Activated CD8-positive, alpha-beta T cell treated with anti-CD3 and anti-CD28 coated beads for 36 hours (primary cell): ENCODE measurements around the gene TNNT3. TPM values are rescaled to one million over a fixed set of nuclear protein-coding genes. Genes with fewer than 3 reads are reported as not detected.

ENCODE experiments used
- ATAC-seq: fragments of 200-7000 bp; cut with Tn5 transposase; one replicate; pipeline ENCODE4 v1.10.0; 2021; ENCODE audit warnings: mild to moderate bottlenecking, moderate library complexity
- CTCF ChIA-PET: fragments of 350-600 bp; sonication (Branson Sonifier 250); formaldehyde crosslinking; loops from one replicate; lab custom pipeline; 2021; ENCODE audit warnings: antibody characterized with exemption; lab: Charles Lee
- POLR2A ChIA-PET: fragments of 350-600 bp; sonication (Branson Sonifier 250); formaldehyde crosslinking; loops from one replicate; lab custom pipeline; 2021; ENCODE audit warnings: antibody characterized with exemption; lab: Charles Lee
- DNase-seq: peaks from one replicate; pipeline ENCODE4 v3.0.0-alpha.2; 2020
- H3K27ac Mint-ChIP-seq: one replicate; pipeline ENCODE4 v1.8.0; 2021; ENCODE audit warnings: mild to moderate bottlenecking, mixed read lengths
- H3K27me3 Mint-ChIP-seq: one replicate; pipeline ENCODE4 v1.8.0; 2021; ENCODE audit warnings: mixed read lengths
- H3K36me3 Mint-ChIP-seq: one replicate; pipeline ENCODE4 v1.8.0; 2021; ENCODE audit warnings: low read depth, mixed read lengths
- H3K4me1 Mint-ChIP-seq: one replicate; pipeline ENCODE4 v1.8.0; 2021; ENCODE audit warnings: low read depth, mixed read lengths
- H3K4me3 Mint-ChIP-seq: one replicate; pipeline ENCODE4 v1.8.0; 2021; ENCODE audit warnings: mild to moderate bottlenecking, moderate library complexity, mixed read lengths
- H3K9me3 Mint-ChIP-seq: one replicate; pipeline ENCODE4 v1.8.0; 2021; ENCODE audit warnings: mixed read lengths
- CTCF ChIP-seq: fragments of 200-600 bp; IDR thresholded peaks from one replicate; pipeline ENCODE4 v1.8.0; 2022; ENCODE audit warnings: antibody characterized with exemption, mild to moderate bottlenecking
- intact Hi-C: fragments of 100-400 bp; cut with micrococcal nuclease; formaldehyde crosslinking; loops from one replicate; pipeline ENCODE4 v1.10.0; 2022
- microRNA-seq: library from miRNA; unstranded; fragments of <30 nt; microRNA quantifications from one replicate; pipeline ENCODE4 v1.2.0, GENCODE V29; 2022; ENCODE audit warnings: borderline microRNAs expressed, borderline replicate concordance
- total RNA-seq, 2 experiments: library from RNA; stranded (reverse); gene quantifications; one replicate each; pipeline ENCODE4 v1.2.3, GENCODE V29; 2021

TNNT3 gene
- total RNA-seq, 2 experiments from 2014 or later, result 4.9 to 5.4 TPM

GRCh38 chr11:1982873-1983600, 63.5 kb downstream of the TNNT3 start:
- Mint-ChIP-seq H3K36me3 (no peaks in the 10 kb centered on the region), H3K9me3 (no peaks in the 10 kb centered on the region), H3K4me3 (no peak overlapping the region), H3K27me3 (no peaks in the 10 kb centered on the region), H3K4me1 (no peaks in the 10 kb centered on the region), H3K27ac (no peak overlapping the region)
- ChIA-PET POLR2A (no interaction called here), CTCF (no interaction called here)
- ATAC-seq (no peak), DNase-seq (no peak)
- intact Hi-C loops, result no loop called here
- TF ChIP-seq CTCF, result no peak

DNA sequence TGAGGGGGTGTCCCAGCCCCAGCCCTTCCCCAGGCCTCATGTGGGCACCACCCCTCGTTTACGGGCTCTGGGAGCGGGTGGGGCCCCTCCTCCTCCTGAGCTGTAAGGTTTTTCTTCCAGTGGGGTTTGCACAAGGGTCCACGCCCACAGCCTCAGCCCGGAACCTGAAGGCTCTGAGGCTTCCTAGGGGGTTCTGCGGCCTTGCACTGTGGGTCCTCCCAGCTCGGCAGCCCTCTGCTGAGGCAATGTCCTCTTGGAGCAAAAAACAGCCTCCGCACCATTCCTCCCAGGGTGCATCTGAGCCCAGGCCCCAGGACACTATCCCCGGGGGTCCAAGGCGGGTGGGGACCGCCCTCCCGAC, 64.1 kb downstream of the TNNT3 start:
- Mint-ChIP-seq H3K4me1 (no peaks in the 10 kb centered on the region), H3K27ac (no peak overlapping the region), H3K9me3 (no peaks in the 10 kb centered on the region), H3K27me3 (no peaks in the 10 kb centered on the region), H3K36me3 (no peaks in the 10 kb centered on the region), H3K4me3 (no peak overlapping the region)
- intact Hi-C loops, result no loop called here
- CTCF ChIA-PET, result no interaction called here
- no peak for ATAC-seq
- no peak for TF ChIP-seq CTCF
- POLR2A ChIA-PET, result no interaction called here
- DNase-seq, result no peak

DNA sequence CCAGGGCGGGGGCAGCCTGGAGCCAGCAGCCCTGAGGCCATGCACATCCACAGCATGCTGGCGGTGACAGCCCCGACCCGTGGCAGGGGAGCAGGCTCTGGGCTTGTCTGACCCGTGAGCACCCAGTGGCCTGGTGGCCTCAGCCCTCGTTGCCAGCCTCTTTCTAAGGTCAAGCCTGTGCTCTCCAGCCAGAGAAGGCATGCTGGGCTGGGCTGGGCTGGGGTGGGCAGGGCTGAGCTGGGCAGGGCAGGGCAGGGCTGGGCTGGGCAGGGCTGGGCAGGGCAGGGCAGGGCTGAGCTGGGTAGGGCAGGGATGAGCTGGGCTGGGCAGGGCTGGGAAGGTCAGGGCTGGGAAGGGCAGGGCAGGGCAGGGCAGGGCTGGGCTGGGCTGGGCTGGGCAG, 67.5 kb downstream of the TNNT3 start:
- Mint-ChIP-seq H3K9me3 (no peaks in the 10 kb centered on the region), H3K4me1 (no peaks in the 10 kb centered on the region), H3K36me3 (no peaks in the 10 kb centered on the region), H3K27ac (no peak overlapping the region), H3K4me3 (no peak overlapping the region), H3K27me3 (no peaks in the 10 kb centered on the region)
- intact Hi-C loops, result no loop called here
- CTCF ChIA-PET, result no interaction called here
- no peak for DNase-seq
- POLR2A ChIA-PET, result no interaction called here
- no peak for ATAC-seq
- TF ChIP-seq CTCF, result no peak

DNA sequence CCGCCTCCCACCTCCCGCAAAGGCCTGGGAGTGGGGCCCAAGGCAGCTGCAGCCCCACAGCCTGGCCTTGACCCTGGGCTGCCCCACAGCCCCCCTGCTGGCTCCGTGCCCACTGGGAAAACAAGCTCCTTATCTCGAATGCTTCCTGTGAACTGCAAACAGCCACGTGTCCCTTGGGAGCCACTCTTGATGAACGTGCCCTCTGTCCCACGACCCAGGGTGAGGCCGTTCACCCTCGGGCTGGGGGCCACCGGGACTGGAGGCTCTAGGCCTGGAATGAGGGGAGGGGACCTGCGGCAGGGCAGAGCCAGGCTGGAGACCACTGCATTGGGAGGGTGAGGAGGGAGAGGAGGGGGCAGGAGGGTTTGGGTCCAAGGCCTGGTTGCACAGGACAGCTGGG, 68.7 kb downstream of the TNNT3 start:
- Mint-ChIP-seq H3K4me1 (no peaks in the 10 kb centered on the region), H3K4me3 (no peak overlapping the region), H3K27ac (no peak overlapping the region), H3K27me3 (no peaks in the 10 kb centered on the region), H3K9me3 (no peaks in the 10 kb centered on the region), H3K36me3 (no peaks in the 10 kb centered on the region)
- intact Hi-C loops, result no loop called here
- no peak for ATAC-seq
- ChIA-PET CTCF (interaction anchor here (1.2 kb wide), 1 partner anchor 106 kb away, joined by 6 read pairs; no protein-coding TSS in a partner anchor), POLR2A (no interaction called here)
- no peak for TF ChIP-seq CTCF
- no peak for DNase-seq

Small RNA genes within 50 kb of the gene (microRNA-seq; reads per million reads assigned to microRNA genes)
- not detected for gene MIR7847

Other genes with a start within 250 kb of the TNNT3 start
- gene KRTAP5-6, start 222.5 kb upstream of the TNNT3 start, total RNA-seq, result not detected
- gene IFITM10, start 169.1 kb upstream of the TNNT3 start, total RNA-seq, result under 1 TPM; 0.07 to 0.31 TPM
- 10 to 100 TPM; 44.9 to 45.6 TPM for gene CTSD, start 155.8 kb upstream of the TNNT3 start, total RNA-seq
- not detected for gene SYT8, start 84.7 kb upstream of the TNNT3 start, total RNA-seq
- under 1 TPM in 1 of 2 experiments, not detected in 1; 0.92 TPM for gene TNNI2, start 80.7 kb upstream of the TNNT3 start, total RNA-seq
- gene LSP1, start 66.6 kb upstream of the TNNT3 start, total RNA-seq, result 100 to 1,000 TPM; 247 to 251 TPM
- gene PRR33, start 27.8 kb upstream of the TNNT3 start, total RNA-seq, result under 1 TPM; 0.16 to 0.20 TPM
- gene MRPL23, start 27.6 kb downstream of the TNNT3 start, total RNA-seq, result 100 to 1,000 TPM; 134 to 145 TPM
- gene H19, start 78.1 kb downstream of the TNNT3 start, total RNA-seq, result not detected
- 1 to 10 TPM; 8.1 to 8.2 TPM for gene IGF2, start 219.7 kb downstream of the TNNT3 start, total RNA-seq
- not detected for gene INS, start 241.5 kb downstream of the TNNT3 start, total RNA-seq